Measurements from ENCODE around the gene STON2. TPM values are rescaled to one million over a fixed set of nuclear protein-coding genes. Genes with fewer than 3 reads are reported as not detected.

Gene STON2
- total and polyA plus RNA-seq, 2 experiments from 2014 or later: 5.0 to 22.7 TPM

- no peak for DNase-seq (ENCODE audit: low spot score)
- TF ChIP-seq CTCF (IDR thresholded peaks at IDR 0.05; ENCODE audit: poor library complexity): no peak
- no peak for TF ChIP-seq EZH2 (IDR thresholded peaks at IDR 0.05; ENCODE audit: borderline replicate concordance)
- TF ChIP-seq EZH2phosphoT487 (IDR thresholded peaks at IDR 0.05; ENCODE audit: low read depth, severe bottlenecking, unreplicated experiment): no peak
- H4K20me1 ChIP-seq (ENCODE audit: insufficient read depth, poor library complexity, severe bottlenecking): no peaks in the 10 kb centered on the region
- H2AFZ ChIP-seq: no peak overlapping the region
- no peaks in the 10 kb centered on the region for H3K27me3 ChIP-seq
- no peak overlapping the region for H3K4me2 ChIP-seq
- no peaks in the 10 kb centered on the region for H3K4me1 ChIP-seq (ENCODE audit: insufficient read depth)
- WGBS (ENCODE audit: low lambda C conversion rate, missing lambda C conversion rate): 92% methylated on average over 3 of the region's 3 CpGs
- H3K36me3 ChIP-seq (replicated peaks; ENCODE audit: insufficient read depth, low read depth): no peaks in the 10 kb centered on the region
- H3K27ac ChIP-seq: no peak overlapping the region
- no peaks in the 10 kb centered on the region for H3K9me3 ChIP-seq (ENCODE audit: low read depth)
- no peaks in the 10 kb centered on the region for H3K79me2 ChIP-seq
- no peaks in the 10 kb centered on the region for H3K9me2 ChIP-seq (replicated peaks; ENCODE audit: insufficient read depth)
- no peak overlapping the region for H3K4me3 ChIP-seq
Observed at GRCh38 chr14:81418057-81418790, 18.1 kb upstream of the STON2 start.

GRCh38 chr14:81416981-81417380, 16.9 kb upstream of the STON2 start:
- H3K27ac ChIP-seq: no peak overlapping the region
- H3K4me2 ChIP-seq: no peak overlapping the region
- no peaks in the 10 kb centered on the region for H3K79me2 ChIP-seq
- DNase-seq (ENCODE audit: low spot score): no peak
- no peak overlapping the region for H3K4me3 ChIP-seq
- H3K36me3 ChIP-seq (replicated peaks; ENCODE audit: insufficient read depth, low read depth): no peaks in the 10 kb centered on the region
- H3K9me2 ChIP-seq (replicated peaks; ENCODE audit: insufficient read depth): no peaks in the 10 kb centered on the region
- no peaks in the 10 kb centered on the region for H4K20me1 ChIP-seq (ENCODE audit: insufficient read depth, poor library complexity, severe bottlenecking)
- H3K9me3 ChIP-seq (ENCODE audit: low read depth): no peaks in the 10 kb centered on the region
- H3K4me1 ChIP-seq (ENCODE audit: insufficient read depth): no peaks in the 10 kb centered on the region
- no peak overlapping the region for H2AFZ ChIP-seq
- WGBS (ENCODE audit: low lambda C conversion rate, missing lambda C conversion rate): 88% methylated on average over 7 of the region's 7 CpGs
- no peaks in the 10 kb centered on the region for H3K27me3 ChIP-seq
- no peak for TF ChIP-seq EZH2 (IDR thresholded peaks at IDR 0.05; ENCODE audit: borderline replicate concordance)
- TF ChIP-seq CTCF (IDR thresholded peaks at IDR 0.05; ENCODE audit: poor library complexity): no peak
- TF ChIP-seq EZH2phosphoT487 (IDR thresholded peaks at IDR 0.05; ENCODE audit: low read depth, severe bottlenecking, unreplicated experiment): no peak

- no peaks in the 10 kb centered on the region for H3K36me3 ChIP-seq (replicated peaks; ENCODE audit: insufficient read depth, low read depth)
- peak overlapping the region; percentile 24 for H3K27ac ChIP-seq
- no peaks in the 10 kb centered on the region for H3K9me2 ChIP-seq (replicated peaks; ENCODE audit: insufficient read depth)
- H3K9me3 ChIP-seq (ENCODE audit: low read depth): no peaks in the 10 kb centered on the region
- no peaks in the 10 kb centered on the region for H3K27me3 ChIP-seq
- DNase-seq (ENCODE audit: low spot score): no peak
- TF ChIP-seq EZH2 (IDR thresholded peaks at IDR 0.05; ENCODE audit: borderline replicate concordance) (no peak), EZH2phosphoT487 (IDR thresholded peaks at IDR 0.05; ENCODE audit: low read depth, severe bottlenecking, unreplicated experiment) (no peak), CTCF (IDR thresholded peaks at IDR 0.05; ENCODE audit: poor library complexity) (no peak)
- H3K4me2 ChIP-seq: no peak overlapping the region
- no peaks in the 10 kb centered on the region for H4K20me1 ChIP-seq (ENCODE audit: insufficient read depth, poor library complexity, severe bottlenecking)
- WGBS (ENCODE audit: low lambda C conversion rate, missing lambda C conversion rate): 93% methylated on average over 8 of the region's 8 CpGs
- H3K4me1 ChIP-seq (ENCODE audit: insufficient read depth): no peaks in the 10 kb centered on the region
- no peak overlapping the region for H3K4me3 ChIP-seq
- no peak overlapping the region for H2AFZ ChIP-seq
- no peaks in the 10 kb centered on the region for H3K79me2 ChIP-seq
Observed at GRCh38 chr14:81416194-81416952, 16.2 kb upstream of the STON2 start.

Data from hepatocyte (in vitro differentiated cells).